AG09309 (cell line): Measurements from ENCODE around the gene TBP.
A peak's percentile ranks its signal among the peaks of the same experiment; 100 is the strongest.

ENCODE experiments used
- DNase-seq: peaks from one replicate; pipeline ENCODE4 v3.0.0-alpha.2; 2010; ENCODE audit warnings: low read depth
- H3K4me3 ChIP-seq: 2 replicates; pipeline ENCODE4 v1.5.1; 2011; ENCODE audit warnings: mild to moderate bottlenecking, low read depth, low read length, moderate library complexity; ENCODE audit not compliant: control insufficient read depth
- TF ChIP-seq, protein P1 (sequence below): IDR thresholded peaks from 2 replicates; pipeline ENCODE4 v1.5.1; 2011; ENCODE audit warnings: mild to moderate bottlenecking, low read depth, low read length, inconsistent platforms; ENCODE audit not compliant: insufficient read depth, control insufficient read depth; ENCODE audit errors: missing control alignments

TBP gene

DNA sequence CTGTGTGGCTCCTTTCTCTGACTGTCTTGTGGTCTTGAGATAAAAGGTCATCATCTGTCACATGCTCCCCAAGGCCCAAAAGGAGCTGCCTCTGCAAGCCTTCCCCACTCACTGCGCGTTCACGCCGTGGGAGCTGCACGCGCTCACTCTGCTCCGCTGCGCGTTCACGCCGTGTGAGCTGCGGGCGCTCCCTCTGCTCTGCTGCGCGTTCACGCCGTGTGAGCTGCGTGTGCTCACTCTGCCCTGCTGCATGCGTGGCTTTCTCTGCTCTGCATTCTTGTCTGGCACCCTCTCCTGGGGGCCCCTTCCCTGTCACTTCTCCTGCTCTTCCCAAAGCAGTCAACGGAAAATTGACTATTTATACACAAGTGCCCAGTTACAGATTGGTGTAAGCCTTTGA lies 43.5 kb upstream of the TBP start:
- H3K4me3 ChIP-seq: no peak overlapping the region
- DNase-seq: no peak
- TF ChIP-seq, protein P1, sequence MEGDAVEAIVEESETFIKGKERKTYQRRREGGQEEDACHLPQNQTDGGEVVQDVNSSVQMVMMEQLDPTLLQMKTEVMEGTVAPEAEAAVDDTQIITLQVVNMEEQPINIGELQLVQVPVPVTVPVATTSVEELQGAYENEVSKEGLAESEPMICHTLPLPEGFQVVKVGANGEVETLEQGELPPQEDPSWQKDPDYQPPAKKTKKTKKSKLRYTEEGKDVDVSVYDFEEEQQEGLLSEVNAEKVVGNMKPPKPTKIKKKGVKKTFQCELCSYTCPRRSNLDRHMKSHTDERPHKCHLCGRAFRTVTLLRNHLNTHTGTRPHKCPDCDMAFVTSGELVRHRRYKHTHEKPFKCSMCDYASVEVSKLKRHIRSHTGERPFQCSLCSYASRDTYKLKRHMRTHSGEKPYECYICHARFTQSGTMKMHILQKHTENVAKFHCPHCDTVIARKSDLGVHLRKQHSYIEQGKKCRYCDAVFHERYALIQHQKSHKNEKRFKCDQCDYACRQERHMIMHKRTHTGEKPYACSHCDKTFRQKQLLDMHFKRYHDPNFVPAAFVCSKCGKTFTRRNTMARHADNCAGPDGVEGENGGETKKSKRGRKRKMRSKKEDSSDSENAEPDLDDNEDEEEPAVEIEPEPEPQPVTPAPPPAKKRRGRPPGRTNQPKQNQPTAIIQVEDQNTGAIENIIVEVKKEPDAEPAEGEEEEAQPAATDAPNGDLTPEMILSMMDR: no peak

DNA sequence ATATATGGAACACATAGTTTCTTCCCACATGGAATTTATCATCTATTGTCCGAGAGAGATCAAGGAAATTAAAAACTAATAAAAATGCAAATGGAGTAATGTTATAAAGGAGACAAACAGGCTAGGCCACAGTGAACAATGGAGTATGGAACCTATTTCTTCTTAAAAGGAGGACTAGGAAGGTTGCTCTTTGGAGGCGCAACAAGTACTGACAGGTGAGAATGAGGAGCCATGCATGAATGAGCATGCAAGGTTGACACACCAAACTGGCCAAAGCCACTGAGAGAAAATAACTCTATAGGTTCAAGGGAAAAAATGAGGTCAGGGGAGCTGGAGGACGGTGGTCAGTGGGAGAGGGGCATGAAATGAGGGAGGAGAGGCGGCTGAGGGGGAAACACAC lies 41.9 kb upstream of the TBP start:
- no peak for DNase-seq
- TF ChIP-seq, protein P1: no peak
- H3K4me3 ChIP-seq: no peak overlapping the region

DNA sequence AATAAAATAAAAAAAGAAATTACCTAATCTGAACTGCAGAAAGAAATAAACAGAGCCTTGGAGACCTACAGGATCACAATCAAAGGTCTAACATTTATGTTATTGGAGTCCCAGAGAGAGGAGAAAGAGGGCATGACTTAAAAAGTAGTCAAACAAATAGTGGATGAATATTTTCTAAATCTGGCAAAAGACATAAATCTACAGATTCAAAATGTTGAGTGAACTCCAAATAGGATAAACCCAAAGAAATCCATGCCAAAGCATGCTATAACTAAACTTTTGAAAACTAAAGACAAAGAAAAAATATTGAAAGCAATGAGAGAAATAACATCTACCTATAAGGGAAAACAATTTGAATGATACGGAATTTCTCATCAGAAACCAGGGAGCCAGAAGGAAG lies 39.3 kb upstream of the TBP start:
- DNase-seq: no peak
- TF ChIP-seq, protein P1: no peak

GRCh38 chr6:170516783-170517616 lies 37.2 kb upstream of the TBP start:
- DNase-seq: peak; percentile 47
- H3K4me3 ChIP-seq: no peak overlapping the region
- TF ChIP-seq, protein P1: peak; percentile 86

More for the DNA sequence above, 39.3 kb upstream of the TBP start:
- no peak overlapping the region for H3K4me3 ChIP-seq

- TF ChIP-seq, protein P1: peak; percentile 51
- no peak overlapping the region for H3K4me3 ChIP-seq
- no peak for DNase-seq
These were observed 31.5 kb upstream of the TBP start for GRCh38 chr6:170522565-170523183.

GRCh38 chr6:170523256-170524171 lies 30.7 kb upstream of the TBP start:
- TF ChIP-seq, protein P1: no peak
- DNase-seq: no peak
- no peak overlapping the region for H3K4me3 ChIP-seq
